HK-2 (cell line): ENCODE measurements around the gene WDR90.
"Not testable (repeated sequence)": the region's sequence is repeated elsewhere in the genome, so short reads cannot be mapped to it uniquely, and the experiment has no call there.

Source experiments
- DNase-seq: peaks from one replicate; pipeline ENCODE4 v3.0.0-alpha.2; 2018; ENCODE audit not compliant: unreplicated experiment

WDR90 gene

GRCh38 chr16:689175-689897 is 40.2 kb downstream of the WDR90 start:
- DNase-seq = no peak

GRCh38 chr16:691242-691641 is 42.1 kb downstream of the WDR90 start:
- not testable (repeated sequence) for DNase-seq

GRCh38 chr16:692356-693108 is 43.4 kb downstream of the WDR90 start:
- DNase-seq = no peak

GRCh38 chr16:693364-693763 is 44.2 kb downstream of the WDR90 start:
- DNase-seq = no peak

GRCh38 chr16:693766-694165 is 44.6 kb downstream of the WDR90 start:
- DNase-seq = no peak

- DNase-seq = no peak
Measured at GRCh38 chr16:694187-694862, 45.2 kb downstream of the WDR90 start.

- no peak for DNase-seq
Measured at GRCh38 chr16:694863-695354, 45.7 kb downstream of the WDR90 start.

GRCh38 chr16:695355-696089 is 46.4 kb downstream of the WDR90 start:
- DNase-seq = peak; percentile 72

- DNase-seq = no peak
Measured at GRCh38 chr16:698911-699671, 49.9 kb downstream of the WDR90 start.

GRCh38 chr16:700684-701584 is 51.8 kb downstream of the WDR90 start:
- DNase-seq = no peak

- no peak for DNase-seq
Measured at GRCh38 chr16:702341-702740, 53.2 kb downstream of the WDR90 start.

GRCh38 chr16:703406-703805 is 54.2 kb downstream of the WDR90 start:
- no peak for DNase-seq

- no peak for DNase-seq
Measured at GRCh38 chr16:704047-704446, 54.9 kb downstream of the WDR90 start.

GRCh38 chr16:704552-705380 is 55.6 kb downstream of the WDR90 start:
- DNase-seq = no peak

GRCh38 chr16:705431-706188 is 56.4 kb downstream of the WDR90 start, which contains the start of gene FBXL16:
TSS of gene FBXL16 (minus strand) at chr16:705801. CDS start at chr16:697405, 8,396 bp downstream.
- no peak for DNase-seq

GRCh38 chr16:706189-707061 is 57.3 kb downstream of the WDR90 start:
- no peak for DNase-seq

- DNase-seq = no peak
Measured at GRCh38 chr16:707062-707538, 57.9 kb downstream of the WDR90 start.
